HG02840 (cell line): ENCODE results near the gene ADCY5.

Experiments used
- ATAC-seq: cut with Tn5 transposase; IDR thresholded peaks from one replicate; pipeline ENCODE4 v1.9.1; 2021; ENCODE audit warnings: mild to moderate bottlenecking, moderate library complexity, moderate number of reproducible peaks; ENCODE audit not compliant: unreplicated experiment, low FRiP score

The ADCY5 gene

DNA sequence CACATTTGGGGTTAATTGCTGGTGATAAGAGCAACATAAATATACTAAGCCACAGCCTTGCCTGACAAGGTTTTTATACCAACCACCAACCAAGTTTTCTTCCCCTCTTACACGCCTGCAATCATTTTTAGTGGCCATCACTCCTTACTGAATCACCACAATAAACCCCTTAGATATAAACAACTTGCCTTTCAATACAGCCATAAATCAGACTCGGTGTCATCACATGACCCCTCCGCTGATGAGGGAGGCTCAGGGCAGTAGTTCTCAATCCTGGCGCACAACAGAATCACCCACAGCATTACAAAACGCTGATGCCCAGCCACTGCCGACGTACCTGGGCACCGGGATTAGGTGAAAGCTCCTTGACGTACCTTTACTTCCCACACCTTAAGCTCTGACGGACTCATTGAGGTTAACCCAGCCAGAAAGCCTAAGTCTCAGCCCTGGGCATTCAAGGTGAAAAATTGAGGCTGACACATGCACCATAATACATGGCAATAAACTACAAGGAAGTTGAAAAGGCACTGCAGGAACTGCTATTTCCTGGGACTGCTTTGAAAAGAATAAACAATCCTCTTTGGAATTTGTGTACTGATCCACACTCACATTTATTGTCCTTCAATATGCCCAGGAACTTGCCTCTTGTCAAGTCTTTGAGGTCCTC, 17.1 kb downstream of the ADCY5 start:
- no peak for ATAC-seq

DNA sequence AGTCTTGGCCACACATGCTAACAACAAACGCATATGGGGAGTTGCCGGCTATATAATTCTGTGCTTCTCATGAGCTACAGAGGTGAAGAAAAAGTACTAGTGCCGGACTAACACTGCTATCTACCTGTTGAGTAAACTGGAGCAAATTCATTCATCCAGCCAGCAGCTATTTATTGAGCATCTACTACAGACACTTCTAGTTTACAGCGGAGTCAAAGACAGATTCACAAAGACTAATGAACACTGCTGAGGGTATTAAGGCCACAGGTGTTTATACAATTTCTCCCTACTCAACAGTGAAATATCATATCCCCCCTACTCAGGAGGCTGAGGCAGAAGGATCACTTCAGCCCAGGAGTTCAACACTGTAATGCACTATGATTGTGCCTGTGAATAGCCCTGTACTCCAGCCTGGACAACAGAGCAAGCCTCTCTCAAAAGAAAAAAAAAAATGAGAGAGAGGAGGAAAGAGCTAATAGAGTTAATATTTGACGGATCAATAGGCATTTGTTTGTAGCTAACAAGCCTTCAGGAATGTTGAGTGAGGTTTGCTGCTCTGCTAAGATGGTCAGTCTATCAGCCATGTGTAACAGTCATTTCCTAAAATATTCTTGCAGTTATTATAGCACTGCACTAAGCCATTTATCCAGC, 17.8 kb downstream of the ADCY5 start:
- no peak for ATAC-seq

DNA sequence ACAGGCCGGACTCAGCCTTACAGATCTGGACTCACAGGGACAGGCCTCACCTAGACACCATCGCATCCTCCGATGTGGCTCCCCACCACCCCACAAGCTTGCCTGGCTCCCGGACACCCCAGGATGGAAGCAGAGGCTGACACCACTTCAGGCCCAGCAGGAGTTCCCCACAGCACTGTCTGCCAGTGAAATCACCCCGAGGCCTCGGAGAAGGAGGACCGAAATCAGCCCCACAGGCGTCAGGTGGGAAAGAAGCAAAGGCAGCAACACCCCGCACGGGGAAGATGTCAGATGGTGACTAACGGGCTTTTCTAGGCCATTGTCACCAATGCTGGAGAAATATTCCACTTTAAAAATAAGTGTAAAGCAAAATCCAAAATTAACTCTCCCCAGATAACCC, 18.6 kb downstream of the ADCY5 start:
- no peak for ATAC-seq

DNA sequence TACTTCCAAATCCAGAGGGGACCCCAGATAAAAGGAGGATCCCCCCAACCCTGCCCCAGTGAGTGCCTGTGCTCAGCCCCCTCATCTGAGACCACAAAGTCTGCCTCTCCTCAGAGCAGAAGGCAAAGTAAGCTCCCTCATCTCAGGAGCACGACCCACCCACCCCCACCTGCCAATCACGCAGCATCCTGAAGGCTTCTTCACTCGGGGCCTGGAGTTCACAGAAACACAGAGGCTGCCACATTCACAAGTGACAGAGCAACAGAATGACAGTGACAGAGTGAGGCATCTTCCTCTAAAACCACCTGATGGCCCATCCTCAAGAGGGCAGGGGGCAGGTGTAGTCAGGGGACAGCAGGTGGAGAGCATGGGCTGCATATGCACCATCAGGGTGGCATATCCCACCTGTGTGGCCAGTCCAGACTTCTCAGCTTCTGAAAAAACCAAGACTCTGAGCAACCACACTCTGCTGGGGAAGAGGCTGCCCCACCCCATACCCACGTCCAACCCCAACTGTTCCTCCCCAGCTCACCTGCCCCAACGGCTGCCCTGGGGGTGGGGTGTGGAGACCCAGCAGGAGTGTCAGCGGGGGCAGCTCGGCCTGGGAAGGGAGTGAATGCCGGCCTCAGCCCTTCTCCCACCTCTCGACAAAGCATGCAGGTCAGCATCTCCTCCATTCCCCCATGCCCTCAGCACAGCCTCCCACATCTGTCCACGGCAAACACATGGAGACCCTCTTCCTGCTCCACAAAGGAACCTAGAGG, 19.3 kb downstream of the ADCY5 start:
- no peak for ATAC-seq

DNA sequence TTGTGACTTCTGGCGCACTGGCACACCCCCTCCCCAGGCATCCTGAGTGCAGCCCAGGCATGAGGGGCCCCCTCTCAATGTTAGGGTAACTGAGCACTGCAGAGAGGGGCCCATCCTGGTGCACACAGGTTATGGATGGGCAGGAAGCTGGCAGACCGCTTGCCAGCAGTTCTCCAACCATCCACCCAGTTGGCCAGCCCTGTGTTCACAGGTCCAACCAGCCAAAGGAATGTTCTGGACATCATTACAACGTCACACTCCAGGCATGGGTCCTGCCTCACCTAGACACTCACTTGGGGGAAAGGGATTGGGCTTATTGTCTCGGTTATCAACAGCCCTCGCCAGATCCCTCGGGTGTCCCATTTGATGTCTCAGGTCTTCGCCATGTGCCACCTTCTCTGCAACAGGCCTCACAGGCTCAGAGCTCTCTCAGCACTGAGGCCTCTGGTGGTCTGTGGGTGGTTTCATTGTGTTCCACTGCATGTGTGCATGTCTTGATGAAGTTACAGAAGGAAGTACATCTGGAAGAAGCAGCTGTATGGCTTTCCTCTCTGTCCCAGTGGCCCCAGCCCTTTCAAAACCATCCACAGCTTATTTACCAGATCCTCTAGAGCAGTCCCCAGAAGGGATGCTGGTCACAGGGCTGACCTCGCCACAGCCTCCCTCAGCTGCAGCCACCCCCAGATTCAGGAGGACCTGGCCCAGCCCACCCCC, 23.7 kb downstream of the ADCY5 start:
- ATAC-seq = no peak

GRCh38 chr3:123424321-123424998, 24.4 kb downstream of the ADCY5 start:
- no peak for ATAC-seq

- no peak for ATAC-seq
Measured at GRCh38 chr3:123423806-123424205, 25.1 kb downstream of the ADCY5 start.

DNA sequence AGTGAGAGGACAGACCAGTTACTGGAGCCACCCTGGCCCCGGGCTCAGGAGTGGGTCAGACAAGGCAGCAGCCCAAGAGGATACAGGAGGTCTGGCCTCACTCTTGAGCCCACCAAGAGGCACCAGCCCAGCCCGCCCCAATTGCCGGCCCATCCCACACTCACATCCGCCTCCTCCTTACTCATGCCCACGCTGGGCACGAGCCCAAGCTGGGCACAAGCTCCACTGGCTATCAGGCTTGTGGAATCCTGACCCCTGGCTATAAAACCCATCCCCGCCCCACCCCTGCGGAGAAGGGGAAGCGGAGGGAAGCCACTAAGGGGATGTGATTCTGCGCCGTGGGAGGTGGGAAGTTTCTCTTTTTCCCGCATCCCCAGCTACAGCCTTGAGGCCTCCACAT, 25.9 kb downstream of the ADCY5 start:
- ATAC-seq = no peak

GRCh38 chr3:123422457-123422856, 26.4 kb downstream of the ADCY5 start:
- ATAC-seq = no peak

GRCh38 chr3:123421353-123422174, 27.3 kb downstream of the ADCY5 start:
- ATAC-seq = no peak

DNA sequence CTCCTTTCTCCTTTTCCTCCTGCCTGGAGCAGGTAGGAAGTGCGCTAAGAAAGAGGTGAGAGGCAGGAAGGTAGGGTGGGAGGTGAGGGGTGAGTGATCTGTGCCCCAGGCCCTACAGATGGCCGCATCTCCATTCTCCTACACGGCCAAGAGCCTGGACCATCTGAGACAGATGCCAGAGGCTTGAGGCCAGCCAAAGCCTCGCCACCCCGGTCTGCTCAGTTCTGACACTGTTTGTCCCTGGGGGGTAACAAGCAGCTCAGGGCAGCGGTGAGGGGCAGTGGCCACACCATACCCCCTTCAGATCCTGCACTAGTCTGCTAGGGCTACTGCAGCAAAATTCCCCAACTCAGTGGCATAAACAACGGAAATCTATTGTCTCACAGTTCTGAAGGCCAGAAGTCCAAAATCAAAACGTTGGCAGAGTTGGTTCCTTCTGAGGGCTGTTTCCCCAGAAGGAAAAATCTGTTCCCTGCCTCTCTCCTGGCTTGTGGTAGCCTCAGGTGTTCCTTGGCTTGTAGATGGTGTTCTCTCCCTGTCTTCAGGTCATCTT, 28.4 kb downstream of the ADCY5 start:
- ATAC-seq = no peak

- ATAC-seq = no peak
Measured at GRCh38 chr3:123419850-123420297, 29.0 kb downstream of the ADCY5 start.

- ATAC-seq = no peak
Measured at GRCh38 chr3:123419181-123419849, 29.6 kb downstream of the ADCY5 start.

DNA sequence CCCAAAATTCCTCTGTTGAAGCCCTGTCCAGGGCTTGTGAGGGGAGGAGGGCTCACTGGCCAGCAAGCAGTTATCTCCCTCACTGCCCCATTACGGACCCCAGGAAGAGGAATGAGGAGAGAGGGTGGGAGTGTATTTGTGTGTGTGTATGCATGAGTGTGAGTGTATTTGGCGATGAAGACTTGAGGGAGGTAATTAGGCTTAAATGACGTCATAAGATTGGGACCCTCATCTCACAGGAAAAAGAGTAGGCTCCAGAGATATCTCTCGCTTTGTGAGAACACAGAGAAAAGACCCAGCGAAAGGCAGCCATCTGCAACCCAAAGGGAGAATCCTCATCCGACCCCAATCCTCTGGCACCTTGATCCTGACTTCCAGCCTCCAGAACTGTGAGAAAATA, 32.2 kb downstream of the ADCY5 start:
- ATAC-seq = no peak

DNA sequence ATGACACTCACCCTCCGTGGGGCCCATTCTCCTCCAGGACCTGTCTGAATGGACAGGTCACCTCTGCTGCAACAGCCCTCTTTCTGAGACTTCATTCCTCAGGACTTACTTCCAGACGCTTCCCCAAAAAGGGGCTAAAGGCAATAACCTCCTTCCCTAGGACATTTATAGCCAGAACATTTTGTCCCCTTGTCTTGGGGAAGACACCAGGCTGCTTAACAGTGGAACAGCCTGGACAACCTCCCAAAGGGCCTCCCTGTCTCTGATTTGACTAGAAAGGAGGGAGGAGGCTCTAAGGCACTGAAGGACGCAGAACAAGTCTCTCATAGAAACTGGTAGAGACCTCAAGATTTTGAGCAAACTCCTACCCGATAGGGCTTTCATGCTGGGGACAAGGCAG, 32.7 kb downstream of the ADCY5 start:
- no peak for ATAC-seq

DNA sequence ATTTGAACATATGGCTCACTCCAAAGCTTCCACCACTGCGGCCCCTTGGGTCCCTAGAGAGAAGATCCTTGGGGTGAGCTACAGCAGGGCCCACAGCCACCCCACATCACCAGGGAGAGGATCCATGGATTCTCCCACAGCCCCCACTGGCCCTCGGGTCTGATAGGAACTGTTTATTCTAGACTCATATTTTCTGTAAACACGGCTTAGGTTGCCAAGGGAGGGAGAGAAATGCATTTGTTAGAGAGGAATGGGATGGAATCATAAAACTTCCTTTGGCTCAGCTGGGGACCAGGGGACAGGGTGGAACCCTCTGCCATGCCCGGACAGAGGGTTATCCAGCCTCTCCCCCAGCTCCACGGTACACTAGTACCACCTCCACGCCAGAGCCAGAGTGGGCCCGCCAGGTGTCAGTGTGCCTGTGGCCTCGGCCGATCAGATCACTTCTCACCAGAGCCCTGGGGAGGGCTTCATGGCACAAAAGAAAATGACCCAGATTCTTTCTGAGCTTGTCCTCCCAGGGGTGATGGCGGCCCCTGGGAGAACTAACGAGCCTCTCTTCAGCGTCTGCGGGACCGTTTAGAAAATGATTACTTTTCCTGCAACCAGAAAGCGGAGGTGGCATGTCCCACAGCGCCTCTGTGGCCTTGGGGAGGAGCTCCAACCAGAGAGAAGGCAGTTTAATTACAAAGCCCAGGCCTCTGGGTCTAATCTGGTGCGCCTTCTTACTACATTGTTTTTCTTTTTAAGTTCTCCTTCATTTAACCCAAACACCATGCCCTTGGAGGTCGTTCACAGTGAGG, 33.7 kb downstream of the ADCY5 start:
- no peak for ATAC-seq

GRCh38 chr3:123412811-123413604, 35.9 kb downstream of the ADCY5 start:
- no peak for ATAC-seq
